Measurements from ENCODE around the gene HOXA9. TPM values are rescaled to one million over a fixed set of nuclear protein-coding genes. Genes with fewer than 3 reads are reported as not detected.

Gene HOXA9
- total RNA-seq, 1 donor from 2014 or later: not detected

DNA sequence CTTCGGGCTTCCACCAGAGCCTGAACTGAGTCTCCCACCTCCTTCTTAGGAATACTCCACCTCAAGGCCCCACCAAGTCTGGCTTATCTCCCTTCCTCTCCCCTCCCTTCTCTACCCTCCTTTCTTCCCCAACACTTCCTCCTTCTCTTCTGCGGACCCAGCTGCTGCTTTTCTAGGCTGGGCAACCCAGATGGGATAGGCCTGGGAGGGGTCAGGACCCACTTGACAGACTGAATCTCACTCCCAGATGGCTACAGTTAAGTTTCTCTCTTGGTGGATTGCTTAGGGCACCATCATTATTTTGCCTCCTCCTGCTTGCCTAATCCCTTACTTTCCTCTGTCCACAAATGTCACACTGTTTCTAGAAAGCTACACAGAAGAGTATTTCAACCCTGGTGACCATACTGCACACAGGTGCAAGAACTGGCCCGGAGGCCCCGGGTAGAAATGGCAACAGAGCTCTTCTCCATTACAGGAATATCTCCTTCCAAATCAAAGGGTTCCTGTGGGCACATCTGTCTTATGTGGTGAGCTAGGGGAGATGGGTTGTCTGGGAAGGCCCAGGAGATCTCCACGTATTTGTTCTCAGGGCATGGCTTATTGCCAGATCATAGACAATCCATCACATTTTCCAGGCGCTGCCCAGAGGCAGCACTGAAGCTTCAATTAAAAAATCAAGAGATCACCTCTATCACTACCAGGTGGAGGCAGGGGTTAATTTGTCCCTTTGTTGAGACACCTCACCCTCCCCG is 24.8 kb upstream of the HOXA9 start:
- H3K27me3 ChIP-seq: peaks cover 100% of the 10 kb centered on the region
- no peaks in the 10 kb centered on the region for H3K4me1 ChIP-seq
- Mint-ChIP-seq H3K27ac (no peak overlapping the region), H3K9me3 (peaks cover 17% of the 10 kb centered on the region), H3K4me1 (peaks cover 2% of the 10 kb centered on the region), H3K36me3 (no peaks in the 10 kb centered on the region), H3K27me3 (ENCODE audit: insufficient read depth, low read depth) (peaks cover 95% of the 10 kb centered on the region), H3K4me3 (no peak overlapping the region)
- no peaks in the 10 kb centered on the region for H3F3A ChIP-seq (ENCODE audit: low read depth)
- TF ChIP-seq EZH2 (IDR thresholded peaks at IDR 0.05): no peak
- TF ChIP-seq, protein P1, sequence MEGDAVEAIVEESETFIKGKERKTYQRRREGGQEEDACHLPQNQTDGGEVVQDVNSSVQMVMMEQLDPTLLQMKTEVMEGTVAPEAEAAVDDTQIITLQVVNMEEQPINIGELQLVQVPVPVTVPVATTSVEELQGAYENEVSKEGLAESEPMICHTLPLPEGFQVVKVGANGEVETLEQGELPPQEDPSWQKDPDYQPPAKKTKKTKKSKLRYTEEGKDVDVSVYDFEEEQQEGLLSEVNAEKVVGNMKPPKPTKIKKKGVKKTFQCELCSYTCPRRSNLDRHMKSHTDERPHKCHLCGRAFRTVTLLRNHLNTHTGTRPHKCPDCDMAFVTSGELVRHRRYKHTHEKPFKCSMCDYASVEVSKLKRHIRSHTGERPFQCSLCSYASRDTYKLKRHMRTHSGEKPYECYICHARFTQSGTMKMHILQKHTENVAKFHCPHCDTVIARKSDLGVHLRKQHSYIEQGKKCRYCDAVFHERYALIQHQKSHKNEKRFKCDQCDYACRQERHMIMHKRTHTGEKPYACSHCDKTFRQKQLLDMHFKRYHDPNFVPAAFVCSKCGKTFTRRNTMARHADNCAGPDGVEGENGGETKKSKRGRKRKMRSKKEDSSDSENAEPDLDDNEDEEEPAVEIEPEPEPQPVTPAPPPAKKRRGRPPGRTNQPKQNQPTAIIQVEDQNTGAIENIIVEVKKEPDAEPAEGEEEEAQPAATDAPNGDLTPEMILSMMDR (IDR thresholded peaks at IDR 0.05): no peak
- TF ChIP-seq EZH2phosphoT487 (IDR thresholded peaks at IDR 0.05): peak; percentile 35
- H3K9me3 ChIP-seq (ENCODE audit: low read depth): no peaks in the 10 kb centered on the region
- no peak overlapping the region for H3K4me3 ChIP-seq
- H2AFZ ChIP-seq (replicated peaks): no peak overlapping the region
- DNase-seq (ENCODE audit: low spot score): no peak
- no peak overlapping the region for H3K4me2 ChIP-seq
- H4K20me1 ChIP-seq (ENCODE audit: low read depth): peaks cover 98% of the 10 kb centered on the region
- no peak overlapping the region for H3K9ac ChIP-seq
- no peak overlapping the region for H3K27ac ChIP-seq
- no peaks in the 10 kb centered on the region for H3K79me2 ChIP-seq (ENCODE audit: low read depth)
- no peaks in the 10 kb centered on the region for H3K36me3 ChIP-seq

DNA sequence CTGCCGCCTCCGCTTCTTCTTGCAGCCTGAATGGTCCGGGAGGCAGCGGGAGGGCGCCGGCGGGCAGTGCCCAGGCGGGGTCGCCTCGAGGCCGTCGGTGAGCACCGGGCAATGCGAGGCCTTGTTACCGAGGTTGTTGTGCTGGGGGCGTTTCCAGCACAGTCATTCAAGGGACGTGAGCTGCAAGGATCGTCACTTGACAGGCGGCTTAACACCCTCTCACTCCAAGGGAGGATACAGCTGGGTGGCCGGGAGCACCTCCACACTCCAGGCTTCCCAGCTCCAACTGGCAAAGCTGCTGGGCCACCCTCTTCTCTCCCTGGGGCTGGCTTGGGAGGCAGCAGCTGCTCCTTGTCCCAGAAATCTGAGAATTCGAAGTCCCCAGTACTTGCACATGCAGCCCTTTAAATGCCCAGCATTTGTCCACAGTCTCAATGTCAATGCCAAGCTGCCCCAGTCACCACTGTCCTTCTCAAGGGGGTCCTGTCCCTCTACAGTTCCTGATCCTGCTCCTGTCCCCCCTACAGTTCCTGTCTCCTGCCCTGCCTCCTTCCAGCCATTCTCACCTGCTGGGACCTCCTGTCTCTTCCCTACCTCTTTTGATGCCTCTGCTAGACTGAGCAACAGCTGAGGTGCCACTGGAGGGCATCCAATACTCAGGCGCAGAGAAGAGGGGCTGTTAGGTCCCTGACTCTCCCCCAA is 24.1 kb upstream of the HOXA9 start:
- peaks cover 95% of the 10 kb centered on the region for H3K27me3 Mint-ChIP-seq (ENCODE audit: insufficient read depth, low read depth)
- H3K79me2 ChIP-seq (ENCODE audit: low read depth): no peaks in the 10 kb centered on the region
- H3K9me3 ChIP-seq (ENCODE audit: low read depth): no peaks in the 10 kb centered on the region
- H3K27ac ChIP-seq: no peak overlapping the region
- H2AFZ ChIP-seq (replicated peaks): no peak overlapping the region
- TF ChIP-seq, protein P1 (IDR thresholded peaks at IDR 0.05): no peak
- TF ChIP-seq EZH2phosphoT487 (IDR thresholded peaks at IDR 0.05): no peak
- peaks cover 98% of the 10 kb centered on the region for H4K20me1 ChIP-seq (ENCODE audit: low read depth)
- no peak overlapping the region for H3K4me3 ChIP-seq
- no peaks in the 10 kb centered on the region for H3K36me3 ChIP-seq
- no peak overlapping the region for H3K4me3 Mint-ChIP-seq
- no peak overlapping the region for H3K4me2 ChIP-seq
- H3K4me1 Mint-ChIP-seq: peaks cover 6% of the 10 kb centered on the region
- no peaks in the 10 kb centered on the region for H3K4me1 ChIP-seq
- H3K9me3 Mint-ChIP-seq: peaks cover 19% of the 10 kb centered on the region
- no peaks in the 10 kb centered on the region for H3K36me3 Mint-ChIP-seq
- H3K9ac ChIP-seq: no peak overlapping the region
- no peak for DNase-seq (ENCODE audit: low spot score)
- peaks cover 100% of the 10 kb centered on the region for H3K27me3 ChIP-seq
- no peaks in the 10 kb centered on the region for H3F3A ChIP-seq (ENCODE audit: low read depth)
- no peak overlapping the region for H3K27ac Mint-ChIP-seq

DNA sequence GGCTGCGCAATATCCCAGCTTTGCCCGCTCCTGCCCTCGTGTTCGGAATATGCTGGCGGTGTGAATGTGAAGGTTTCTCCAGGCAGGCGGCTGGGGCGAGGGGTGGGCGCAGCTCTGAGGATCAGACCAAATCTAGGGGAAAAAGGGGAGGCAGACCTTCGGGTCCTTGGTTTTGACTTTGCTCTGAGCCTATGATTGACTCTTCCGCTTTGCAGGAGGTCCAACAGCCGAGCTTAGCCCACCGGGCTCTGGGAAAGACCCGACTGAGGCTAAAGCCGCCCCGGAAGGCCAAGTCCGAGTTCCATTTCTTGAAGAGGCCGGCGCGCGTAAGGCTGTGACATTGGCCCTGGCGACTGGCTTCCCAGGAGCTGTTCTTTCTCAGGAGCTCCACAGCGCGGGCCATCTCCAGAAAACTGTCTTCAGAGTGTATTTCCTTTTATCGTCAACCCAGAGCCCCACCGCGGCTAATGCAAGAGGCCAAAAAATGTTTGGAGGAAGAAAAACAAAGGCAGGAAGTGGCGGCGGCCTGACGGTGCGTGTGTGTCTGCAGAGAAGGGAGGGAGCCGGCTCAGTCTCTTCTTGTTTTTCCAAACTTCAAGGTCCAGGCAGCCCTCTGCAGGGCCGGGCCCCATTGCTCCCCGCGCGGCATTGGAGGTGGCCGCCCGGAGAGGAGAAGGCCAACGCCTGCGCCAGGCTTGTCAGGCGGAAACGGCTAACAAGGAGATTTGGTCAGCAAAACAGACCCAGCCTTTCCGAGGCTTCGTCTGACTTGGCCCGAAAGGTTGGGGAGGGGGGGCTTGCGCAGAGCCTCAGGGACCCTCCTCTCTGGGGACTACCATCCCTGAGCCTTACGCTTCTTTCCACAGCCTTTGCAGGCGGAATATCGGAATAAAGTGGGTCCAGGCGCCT is 23.3 kb upstream of the HOXA9 start:
- H3K4me2 ChIP-seq: no peak overlapping the region
- Mint-ChIP-seq H3K4me3 (no peak overlapping the region), H3K36me3 (no peaks in the 10 kb centered on the region), H3K4me1 (peaks cover 10% of the 10 kb centered on the region), H3K27ac (no peak overlapping the region), H3K27me3 (ENCODE audit: insufficient read depth, low read depth) (peaks cover 95% of the 10 kb centered on the region), H3K9me3 (peaks cover 19% of the 10 kb centered on the region)
- peaks cover 4% of the 10 kb centered on the region for H3K4me1 ChIP-seq
- DNase-seq (ENCODE audit: low spot score): no peak
- peaks cover 98% of the 10 kb centered on the region for H4K20me1 ChIP-seq (ENCODE audit: low read depth)
- no peak overlapping the region for H3K4me3 ChIP-seq
- H3K27me3 ChIP-seq: peaks cover 100% of the 10 kb centered on the region
- H3K9me3 ChIP-seq (ENCODE audit: low read depth): no peaks in the 10 kb centered on the region
- no peaks in the 10 kb centered on the region for H3K36me3 ChIP-seq
- H2AFZ ChIP-seq (replicated peaks): no peak overlapping the region
- H3K27ac ChIP-seq: no peak overlapping the region
- H3K79me2 ChIP-seq (ENCODE audit: low read depth): no peaks in the 10 kb centered on the region
- H3F3A ChIP-seq (ENCODE audit: low read depth): peaks cover 6% of the 10 kb centered on the region
- H3K9ac ChIP-seq: no peak overlapping the region
- TF ChIP-seq EZH2 (IDR thresholded peaks at IDR 0.05) (peak; percentile 93), EZH2phosphoT487 (IDR thresholded peaks at IDR 0.05) (peak; percentile 89)
- TF ChIP-seq, protein P1 (IDR thresholded peaks at IDR 0.05): no peak
